ENCODE data around the gene EML1. TPM values are rescaled to one million over a fixed set of nuclear protein-coding genes. Genes with fewer than 3 reads are reported as not detected.

The EML1 gene
- total RNA-seq, 1 donor from 2014 or later = 39.5 TPM

DNA sequence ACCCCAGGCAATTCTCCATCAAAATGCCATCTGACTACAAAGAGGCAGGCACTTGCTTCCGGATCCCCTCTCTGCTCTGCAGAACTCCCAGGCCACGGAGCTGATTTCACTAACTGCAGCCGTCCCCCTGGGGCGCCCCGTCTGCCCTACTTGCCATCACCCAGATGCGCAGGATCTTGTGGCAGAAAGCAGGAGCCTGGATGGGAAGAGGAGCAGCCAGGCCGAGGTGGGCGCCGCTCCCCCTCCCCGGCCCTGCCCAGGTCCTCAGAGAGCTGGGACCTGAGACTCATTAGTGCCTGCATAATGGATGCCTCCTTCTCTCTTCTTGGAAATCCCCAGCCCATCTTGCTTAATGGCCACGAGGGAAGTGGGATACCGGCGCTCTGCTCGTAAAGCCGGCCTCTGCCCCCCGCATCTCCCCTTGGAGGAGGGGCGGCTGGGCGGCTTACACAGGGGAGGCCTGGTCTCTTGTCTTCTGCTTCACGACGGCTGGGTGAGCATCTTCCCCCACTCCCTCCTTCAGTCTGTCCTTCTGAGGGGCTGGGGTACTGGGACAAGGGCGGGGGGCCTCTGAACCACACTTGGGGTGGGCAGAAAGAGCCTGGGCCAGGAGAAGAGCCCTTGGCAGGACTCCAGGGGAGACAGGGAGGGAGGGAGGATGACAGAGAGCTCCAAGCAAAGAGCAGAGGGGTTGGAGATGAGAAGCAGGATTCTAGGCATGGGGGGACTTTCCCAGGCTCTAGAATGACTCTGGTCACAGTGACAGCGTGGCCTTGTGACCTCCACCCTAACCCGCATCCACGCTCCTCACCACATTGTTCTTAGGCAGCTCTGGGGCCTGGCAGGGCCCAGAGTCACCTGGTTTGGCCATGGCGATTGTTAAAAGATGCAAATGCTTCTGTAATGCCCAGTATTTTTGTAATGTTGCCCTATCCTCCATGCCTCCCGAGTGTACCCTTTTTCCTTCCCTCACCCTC is 19.4 kb upstream of the EML1 start:
- ATAC-seq (ENCODE audit: poor library complexity) (no peak), DNase-seq (no peak)
- intact Hi-C loops (cut with DNase I) = no loop called here

DNA sequence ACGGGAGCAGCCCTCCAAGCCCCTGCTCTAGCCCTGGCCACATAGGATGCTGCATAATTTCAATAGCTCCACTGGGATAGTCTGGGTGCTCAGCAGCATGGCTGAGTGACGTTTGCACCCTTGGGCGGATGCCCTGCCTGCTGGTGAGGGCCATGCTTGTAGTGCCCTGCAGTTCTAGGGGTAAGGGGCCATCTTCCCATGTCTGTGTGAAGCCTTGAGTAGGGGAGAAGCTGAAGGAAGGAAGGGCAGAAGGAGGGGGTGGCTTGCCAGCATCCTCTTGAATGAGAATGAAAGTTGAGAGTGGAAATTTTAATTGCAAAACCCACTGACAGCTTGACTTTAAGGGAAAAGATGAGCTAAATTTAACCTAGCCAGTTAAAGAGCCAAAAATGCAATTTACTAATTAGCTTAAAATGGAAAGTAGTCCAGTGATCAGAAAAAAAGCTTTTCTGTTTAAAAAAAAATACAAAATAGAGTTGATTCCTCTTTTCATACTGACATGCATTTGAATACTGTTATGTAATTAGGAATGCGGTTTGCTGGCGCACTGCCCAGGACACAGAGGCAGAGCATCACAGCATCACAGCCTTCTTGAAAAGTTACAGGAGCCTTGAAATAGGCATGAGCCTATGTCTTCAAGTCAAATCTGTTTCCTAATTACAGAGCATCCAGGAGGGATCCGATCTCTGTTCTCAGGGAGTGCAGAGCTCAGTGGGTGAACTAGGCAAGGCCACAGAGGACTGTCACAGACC is 18.5 kb upstream of the EML1 start:
- DNase-seq = peak; percentile 75
- ATAC-seq (ENCODE audit: poor library complexity) = peak; percentile 49

DNA sequence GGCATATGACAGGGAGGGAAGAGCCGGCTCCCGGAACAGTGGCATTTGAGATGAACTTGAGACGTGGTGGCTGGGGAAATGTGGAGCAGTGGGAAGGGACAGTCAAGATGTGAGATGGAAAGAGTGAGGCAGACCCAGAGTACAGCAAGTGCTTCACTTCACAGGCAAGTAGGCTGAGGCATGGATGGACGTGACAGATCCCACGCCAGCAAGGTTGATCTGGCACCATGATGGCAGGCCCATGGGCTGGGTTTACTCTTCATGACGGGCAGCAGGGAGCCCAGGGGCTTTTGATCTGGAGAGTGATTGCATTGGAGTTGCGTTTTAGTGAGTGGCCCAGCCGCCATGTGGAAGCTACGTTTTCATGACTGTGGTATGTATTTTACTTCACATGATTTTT is 17.9 kb upstream of the EML1 start:
- ATAC-seq (ENCODE audit: poor library complexity) (no peak), DNase-seq (no peak)
- intact Hi-C loops (cut with DNase I) = no loop called here

More for the DNA sequence above, 18.5 kb upstream of the EML1 start:
- intact Hi-C loops (cut with DNase I) = no loop called here

DNA sequence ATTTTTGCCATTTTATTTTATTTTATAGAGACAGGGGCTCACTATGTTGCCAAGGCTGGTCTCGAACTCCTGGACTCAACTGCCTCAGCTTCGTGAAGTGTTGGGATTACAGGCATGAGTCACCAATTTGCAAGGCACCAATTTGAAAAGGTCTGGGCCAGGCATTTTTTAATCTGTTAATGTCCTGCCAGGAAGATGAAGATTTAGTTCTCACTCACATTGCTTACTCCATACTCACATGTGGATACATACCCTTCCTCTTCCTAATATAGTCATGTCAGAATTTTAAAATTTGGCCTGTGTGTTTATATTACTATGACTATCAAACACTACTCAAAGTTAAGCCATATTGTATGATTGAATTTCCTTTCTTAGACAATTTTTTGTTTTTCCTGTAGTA is 15.3 kb upstream of the EML1 start:
- intact Hi-C loops (cut with DNase I) = no loop called here
- DNase-seq (no peak), ATAC-seq (ENCODE audit: poor library complexity) (no peak)

DNA sequence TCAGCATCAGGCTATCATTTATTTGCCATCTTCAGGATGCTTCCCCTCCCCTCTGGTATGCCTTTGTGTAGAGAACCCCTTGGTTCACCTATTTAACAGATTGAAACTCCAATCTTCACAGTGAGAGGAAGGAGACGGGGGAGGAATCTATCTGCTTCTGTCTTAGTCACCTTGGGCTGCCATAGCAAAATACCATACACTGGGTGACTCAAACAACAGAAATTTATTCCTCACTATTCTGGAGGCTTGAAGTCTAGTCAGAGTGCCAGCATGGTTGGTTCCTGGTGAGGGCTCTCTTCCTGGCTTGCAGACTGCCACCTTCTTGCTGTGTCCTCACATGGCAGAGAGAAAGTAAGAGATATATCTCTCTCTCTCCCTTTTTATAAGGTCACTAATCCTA is 13.5 kb upstream of the EML1 start:
- intact Hi-C loops (cut with DNase I) = no loop called here
- DNase-seq (no peak), ATAC-seq (ENCODE audit: poor library complexity) (no peak)

DNA sequence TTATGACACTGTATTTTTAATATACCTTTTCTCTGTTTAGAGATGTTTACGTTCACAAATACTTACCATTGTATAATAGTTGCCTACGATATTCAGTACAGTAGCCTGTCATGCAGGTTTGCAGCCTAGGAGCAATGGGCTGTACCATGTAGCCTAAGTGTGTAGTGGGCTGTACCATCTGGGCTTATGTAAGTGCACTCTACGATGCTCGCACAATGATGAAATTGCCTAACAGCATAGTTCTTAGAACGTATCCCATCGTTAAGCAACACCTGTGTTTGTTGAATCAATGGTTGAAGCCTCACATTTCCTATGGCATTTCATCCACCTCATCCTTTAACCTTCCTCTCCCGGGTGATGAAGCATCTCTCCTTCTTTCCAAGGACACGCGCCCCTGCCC is 12.5 kb upstream of the EML1 start:
- ATAC-seq (ENCODE audit: poor library complexity) (no peak), DNase-seq (no peak)
- intact Hi-C loops (cut with DNase I) = no loop called here

DNA sequence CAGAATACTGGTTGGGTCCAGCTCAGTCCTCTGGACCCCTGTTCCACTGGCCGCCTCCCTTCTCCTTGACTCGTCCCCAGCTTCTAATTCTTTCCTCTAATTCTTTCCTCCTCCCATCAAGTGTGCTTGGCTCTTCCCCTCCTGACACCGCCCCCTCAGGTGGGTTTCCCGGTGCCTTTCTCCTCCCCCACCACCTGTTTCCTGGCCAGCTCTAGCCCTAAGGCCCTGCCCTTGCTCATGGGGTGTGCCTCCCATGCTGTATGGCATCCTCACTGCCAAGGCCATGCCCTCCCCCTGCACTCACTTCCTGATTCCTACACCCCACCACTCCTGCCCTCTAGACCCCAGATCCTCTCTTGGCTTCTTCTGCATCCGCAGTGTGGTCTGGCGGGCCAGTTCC is 12.1 kb upstream of the EML1 start:
- intact Hi-C loops (cut with DNase I) = no loop called here
- DNase-seq (no peak), ATAC-seq (ENCODE audit: poor library complexity) (no peak)

DNA sequence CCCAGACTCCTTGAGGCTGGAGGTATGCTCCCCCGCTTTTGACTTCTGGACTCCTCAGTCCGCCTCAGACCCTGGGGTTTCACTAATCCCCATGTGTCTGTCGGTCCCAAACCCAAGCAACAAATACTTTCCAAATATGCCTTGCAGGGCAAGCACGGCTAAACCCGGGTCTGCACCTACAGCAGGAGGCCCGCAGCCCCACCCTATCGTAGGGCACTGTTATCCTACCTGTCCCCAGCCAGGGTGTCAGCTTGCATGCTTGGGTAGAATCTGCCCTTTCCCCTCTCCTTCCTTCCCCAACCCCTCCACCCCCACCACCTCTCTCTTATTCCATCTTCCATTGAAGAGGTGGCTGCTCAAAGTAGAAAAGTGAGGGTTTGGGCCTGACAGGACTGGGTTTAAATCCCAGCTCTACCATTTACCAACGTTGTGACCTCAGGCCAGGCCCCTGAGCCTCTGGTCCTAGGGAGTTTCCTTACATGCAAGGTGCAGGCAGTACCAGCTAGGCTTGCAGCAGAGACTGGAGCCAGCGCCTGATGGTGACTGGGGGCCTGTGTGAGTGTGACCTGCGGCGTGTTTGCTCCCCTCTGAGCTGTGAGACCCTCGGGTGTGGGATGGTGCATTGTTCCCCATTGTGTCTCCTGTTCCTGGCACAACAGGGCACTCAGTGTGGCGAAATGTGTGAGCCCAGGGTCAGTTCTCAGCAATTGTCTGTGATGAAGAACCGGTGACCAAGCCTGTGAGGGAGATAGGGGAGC is 11.2 kb upstream of the EML1 start:
- intact Hi-C loops (cut with DNase I) = no loop called here

DNA sequence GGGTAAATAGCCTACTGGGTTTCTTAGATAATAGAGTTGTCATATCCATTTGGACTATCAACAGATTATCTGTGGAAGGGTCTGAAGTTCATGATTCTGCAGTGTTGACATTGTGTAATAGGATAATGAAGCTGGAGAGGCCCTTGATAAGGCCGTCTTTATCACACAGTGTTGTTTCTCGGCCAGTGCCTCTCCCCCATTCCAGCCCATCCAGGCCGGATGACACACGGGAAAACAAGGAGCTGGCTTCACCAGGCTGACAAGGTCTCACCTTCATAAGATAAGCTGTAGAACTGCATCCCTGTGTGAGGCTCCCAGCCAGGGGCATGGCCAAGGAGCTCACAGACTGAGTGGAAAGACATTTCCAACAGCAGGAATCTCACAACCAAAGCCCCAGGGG is 8.7 kb upstream of the EML1 start:
- ATAC-seq (ENCODE audit: poor library complexity) (no peak), DNase-seq (no peak)
- intact Hi-C loops (cut with DNase I) = no loop called here

More for the DNA sequence above, 11.2 kb upstream of the EML1 start:
- no peak for DNase-seq
- ATAC-seq (ENCODE audit: poor library complexity) = no peak

DNA sequence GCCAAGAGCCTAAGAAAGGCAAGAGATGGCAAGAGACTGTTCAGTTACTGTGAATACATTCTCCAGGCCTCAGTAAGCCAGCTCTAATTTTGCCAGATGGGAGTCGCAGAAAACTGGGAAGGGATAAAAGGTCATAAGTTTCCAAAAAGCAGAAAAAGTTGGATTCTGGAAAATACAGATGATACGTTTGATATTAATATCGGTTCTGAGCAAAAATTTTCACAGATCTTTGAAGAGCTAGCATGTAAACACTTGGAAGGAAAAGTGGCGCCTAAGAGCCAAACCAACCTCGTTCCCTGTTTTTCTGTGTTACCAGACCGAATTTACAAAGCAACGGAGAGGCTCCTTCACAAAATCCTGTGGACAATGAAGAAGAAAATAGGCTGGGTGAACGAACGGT is 7.8 kb upstream of the EML1 start:
- no peak for ATAC-seq (ENCODE audit: poor library complexity)
- intact Hi-C loops (cut with DNase I) = loop anchor here (5.0 kb wide), 1 partner anchor 43 kb away; no protein-coding TSS in a partner anchor
- DNase-seq = no peak

DNA sequence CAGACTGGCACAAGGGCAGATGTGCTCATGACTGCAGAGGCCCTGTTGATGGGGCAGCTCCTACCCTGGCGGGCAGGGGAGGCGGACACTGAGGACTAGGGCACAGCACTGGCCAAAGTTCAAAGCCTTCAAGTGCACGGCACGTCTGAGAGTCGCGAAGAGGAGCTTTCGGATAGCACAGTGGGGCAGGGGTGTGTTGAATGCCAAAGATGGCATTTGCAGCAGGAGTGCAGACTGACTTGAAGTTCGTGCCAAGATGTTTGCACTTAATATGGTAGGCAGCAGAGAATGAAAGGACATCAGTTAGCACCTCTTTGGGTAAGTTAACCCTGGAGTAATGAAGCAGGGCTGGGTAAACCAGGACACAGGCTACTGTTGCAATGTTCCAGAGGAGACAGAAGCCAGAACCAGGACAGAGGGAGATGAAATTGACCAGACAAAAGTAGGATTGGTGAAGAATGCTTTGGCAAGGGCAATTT is 6.7 kb upstream of the EML1 start:
- peak; percentile 91 for ATAC-seq (ENCODE audit: poor library complexity)
- peak; percentile 63 for DNase-seq

DNA sequence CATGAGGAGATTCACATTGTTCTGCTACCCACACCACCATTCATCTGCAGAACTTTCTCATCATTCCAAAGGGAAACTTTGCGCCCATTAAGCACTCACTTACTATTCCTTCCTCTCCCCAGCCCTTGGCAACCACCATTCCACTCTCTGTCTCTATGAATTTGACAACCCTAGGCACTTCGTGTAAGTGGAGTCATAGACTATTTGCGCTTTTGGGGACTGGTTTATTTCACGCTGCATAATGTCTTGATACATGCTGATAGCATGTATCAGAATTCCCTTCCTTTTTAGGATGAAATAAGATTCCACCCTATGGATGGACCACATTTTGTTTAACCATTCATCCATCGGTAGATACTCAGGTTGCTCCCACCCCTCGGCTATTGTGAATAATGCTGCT is 4.5 kb upstream of the EML1 start:
- ATAC-seq (ENCODE audit: poor library complexity) (no peak), DNase-seq (no peak)
- intact Hi-C loops (cut with DNase I) = loop anchor here (5.0 kb wide), 1 partner anchor 46 kb away; no protein-coding TSS in a partner anchor

More for the DNA sequence above, 6.7 kb upstream of the EML1 start:
- intact Hi-C loops (cut with DNase I) = loop anchor here (5.0 kb wide), 1 partner anchor 44 kb away; no protein-coding TSS in a partner anchor

DNA sequence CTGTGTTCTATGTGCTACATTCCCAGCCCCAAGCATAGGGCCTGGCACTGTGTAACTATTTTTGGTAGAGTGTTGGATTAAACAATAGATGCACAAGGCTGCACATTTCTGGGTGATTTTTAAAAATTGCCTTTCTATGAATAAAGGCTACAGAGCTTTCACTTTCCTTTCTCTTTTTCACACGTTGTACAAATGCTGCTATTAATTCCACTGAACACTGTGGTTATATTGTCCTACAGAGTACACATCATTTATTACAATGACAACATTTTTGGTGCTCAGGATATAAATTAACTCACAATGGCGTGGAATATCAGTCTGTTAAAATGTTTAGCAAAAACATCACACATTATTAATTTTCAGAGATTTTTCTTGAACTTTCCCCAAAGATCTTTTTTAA is 3.6 kb upstream of the EML1 start:
- no peak for ATAC-seq (ENCODE audit: poor library complexity)
- intact Hi-C loops (cut with DNase I) = loop anchor here (5.0 kb wide), 1 partner anchor 47 kb away; no protein-coding TSS in a partner anchor
- DNase-seq = no peak

DNA sequence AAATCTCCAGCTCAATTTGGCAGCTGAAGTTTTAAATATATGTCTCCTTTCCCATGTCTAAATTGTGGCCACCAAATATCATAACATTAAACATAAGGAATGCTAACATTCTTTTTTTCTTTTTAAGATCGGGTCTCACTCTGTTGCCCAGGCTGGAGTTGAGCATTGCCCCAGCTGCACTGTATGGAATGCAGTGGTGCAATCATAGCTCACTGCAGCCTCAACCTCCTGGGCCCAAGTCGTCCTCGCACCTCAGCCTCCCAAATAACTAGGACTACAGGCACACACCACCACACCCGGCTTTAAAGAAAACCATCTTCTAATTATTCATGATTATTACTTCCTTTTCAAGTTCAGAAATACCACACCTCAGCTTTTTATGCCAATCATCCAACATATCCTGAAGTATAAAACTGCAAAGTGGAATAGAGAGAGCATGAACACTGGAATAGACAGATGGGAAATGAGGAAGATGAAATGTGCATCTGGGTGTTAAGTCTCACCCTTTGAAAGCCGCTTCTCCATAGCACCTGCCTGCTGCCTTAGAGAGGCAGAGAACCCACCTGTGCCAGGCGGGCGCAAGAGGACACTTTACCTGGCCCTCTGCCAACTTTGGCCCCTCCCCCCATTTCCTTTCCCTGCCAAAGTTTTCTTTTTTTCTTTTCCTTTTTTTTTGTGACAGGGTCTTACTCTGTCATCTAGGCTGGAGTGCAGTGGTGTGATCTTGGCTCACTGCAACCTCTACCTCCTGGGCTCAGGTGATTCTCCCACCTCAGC is 2.8 kb upstream of the EML1 start:
- intact Hi-C loops (cut with DNase I) = loop anchor here (5.0 to 10.0 kb wide), 2 partner anchors 58 to 94 kb away; no protein-coding TSS in a partner anchor
- no peak for ATAC-seq (ENCODE audit: poor library complexity)
- no peak for DNase-seq

DNA sequence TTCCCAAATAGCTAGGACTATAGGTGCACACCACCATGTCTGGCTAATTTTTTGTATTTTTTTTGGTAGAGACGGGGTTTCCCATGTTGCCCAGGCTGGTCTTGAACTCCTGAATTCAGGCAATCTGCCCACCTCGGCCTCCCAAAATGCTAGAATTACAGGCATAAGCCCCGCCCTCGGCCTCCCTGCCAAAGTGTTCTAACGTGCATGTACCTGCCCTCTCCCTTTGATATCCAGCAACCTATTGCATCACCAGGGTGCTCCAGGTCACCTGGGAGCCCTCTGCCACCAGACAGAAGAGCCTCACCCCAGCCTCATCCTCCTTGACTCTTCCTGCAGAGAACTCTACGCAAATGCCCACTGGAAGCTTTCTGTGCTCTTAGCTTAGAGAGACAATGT is 2.2 kb upstream of the EML1 start:
- DNase-seq = no peak
- no peak for ATAC-seq (ENCODE audit: poor library complexity)
- intact Hi-C loops (cut with DNase I) = loop anchor here (5.0 to 10.0 kb wide), 2 partner anchors 59 to 94 kb away; no protein-coding TSS in a partner anchor

DNA sequence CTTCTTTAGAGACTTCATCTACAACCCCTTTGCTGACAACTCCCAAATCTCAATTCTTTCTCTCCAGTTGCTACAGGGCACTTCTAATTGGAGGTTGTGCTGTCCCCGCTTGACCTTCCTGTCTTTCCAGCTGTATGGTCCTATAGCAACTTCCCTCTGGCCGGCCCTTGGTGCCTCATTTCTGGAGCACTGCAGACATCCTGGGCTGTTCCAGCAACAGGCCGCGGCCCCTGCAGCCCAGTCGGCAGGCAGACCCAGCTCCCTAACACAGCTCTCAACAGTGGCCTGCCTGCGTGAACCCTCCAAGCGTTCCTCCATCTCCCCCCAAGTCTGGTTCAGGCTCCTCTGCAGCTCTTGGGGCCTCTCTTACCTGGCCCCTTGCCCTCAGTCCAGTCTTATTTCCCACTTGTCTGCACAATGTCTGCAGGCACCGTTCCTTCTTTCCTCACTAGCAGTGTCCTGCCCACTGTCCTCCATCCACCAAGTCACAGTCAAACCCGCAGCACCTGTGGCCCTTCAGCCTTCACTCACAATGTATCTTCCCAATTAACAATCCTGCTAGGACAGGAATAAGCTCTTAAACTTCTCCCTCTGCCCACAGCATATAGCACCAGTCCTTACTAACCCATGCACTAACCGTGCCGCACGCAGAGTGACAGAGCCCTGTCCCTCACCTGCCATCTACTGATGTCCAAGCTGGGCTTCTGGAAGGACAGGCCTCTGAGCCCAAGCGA is 1.6 kb upstream of the EML1 start:
- ATAC-seq (ENCODE audit: poor library complexity) = no peak
- intact Hi-C loops (cut with DNase I) = loop anchor here (5.0 to 10.0 kb wide), 2 partner anchors 59 to 93 kb away; no protein-coding TSS in a partner anchor
- no peak for DNase-seq

DNA sequence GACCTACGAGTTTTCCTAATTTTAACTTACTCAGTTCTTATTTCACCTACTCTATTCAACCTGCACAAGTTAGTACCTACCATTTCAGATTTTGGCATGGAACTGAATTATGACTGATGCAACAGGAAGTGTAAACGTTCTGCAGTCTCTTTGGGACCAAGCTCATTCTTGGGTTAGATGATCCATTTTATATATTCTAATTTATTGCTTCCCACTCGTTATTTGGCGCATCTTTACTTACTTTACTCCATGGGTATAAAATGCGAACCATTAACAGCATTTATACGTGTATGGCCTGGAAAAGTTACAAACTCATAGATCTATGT is 1.0 kb upstream of the EML1 start:
- no peak for ATAC-seq (ENCODE audit: poor library complexity)
- intact Hi-C loops (cut with DNase I) = loop anchor here (5.0 to 10.0 kb wide), 2 partner anchors 60 to 93 kb away; no protein-coding TSS in a partner anchor

More for the DNA sequence above, 1.0 kb upstream of the EML1 start:
- DNase-seq = no peak
